HG03520 (cell line): Measurements from ENCODE around the gene PDE11A.

Experiments
- ATAC-seq: cut with Tn5 transposase; IDR thresholded peaks from one replicate; pipeline ENCODE4 v1.9.1; 2021; ENCODE audit warnings: mild to moderate bottlenecking, moderate library complexity; ENCODE audit not compliant: unreplicated experiment

Gene PDE11A

GRCh38 chr2:177708660-177709444, 363.7 kb downstream of the PDE11A start:
- no peak for ATAC-seq

- no peak for ATAC-seq
Observed at GRCh38 chr2:177708106-177708505, 364.5 kb downstream of the PDE11A start.

GRCh38 chr2:177705511-177706173, 366.9 kb downstream of the PDE11A start:
- ATAC-seq, result no peak

GRCh38 chr2:177703159-177703558, 369.4 kb downstream of the PDE11A start:
- ATAC-seq, result no peak

GRCh38 chr2:177698281-177698680, 374.3 kb downstream of the PDE11A start:
- ATAC-seq, result no peak

DNA sequence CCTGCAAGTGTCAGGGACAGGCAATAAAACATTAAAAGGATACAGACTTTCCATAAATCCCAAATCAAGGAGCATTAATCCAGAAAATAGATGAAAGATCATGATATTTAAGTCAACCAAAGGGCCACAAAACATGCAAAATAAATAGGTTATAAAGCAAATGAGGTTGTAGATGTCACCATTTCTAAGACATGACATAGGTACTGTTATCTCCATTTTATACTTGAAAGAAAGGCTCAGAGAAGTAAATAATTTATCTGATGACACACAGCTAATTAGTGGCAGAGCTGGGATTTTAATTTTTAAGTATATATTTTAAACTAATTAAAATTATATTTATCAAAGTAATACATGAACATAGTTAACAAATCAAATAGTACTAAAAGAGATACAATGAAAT, 378.2 kb downstream of the PDE11A start:
- ATAC-seq, result no peak

DNA sequence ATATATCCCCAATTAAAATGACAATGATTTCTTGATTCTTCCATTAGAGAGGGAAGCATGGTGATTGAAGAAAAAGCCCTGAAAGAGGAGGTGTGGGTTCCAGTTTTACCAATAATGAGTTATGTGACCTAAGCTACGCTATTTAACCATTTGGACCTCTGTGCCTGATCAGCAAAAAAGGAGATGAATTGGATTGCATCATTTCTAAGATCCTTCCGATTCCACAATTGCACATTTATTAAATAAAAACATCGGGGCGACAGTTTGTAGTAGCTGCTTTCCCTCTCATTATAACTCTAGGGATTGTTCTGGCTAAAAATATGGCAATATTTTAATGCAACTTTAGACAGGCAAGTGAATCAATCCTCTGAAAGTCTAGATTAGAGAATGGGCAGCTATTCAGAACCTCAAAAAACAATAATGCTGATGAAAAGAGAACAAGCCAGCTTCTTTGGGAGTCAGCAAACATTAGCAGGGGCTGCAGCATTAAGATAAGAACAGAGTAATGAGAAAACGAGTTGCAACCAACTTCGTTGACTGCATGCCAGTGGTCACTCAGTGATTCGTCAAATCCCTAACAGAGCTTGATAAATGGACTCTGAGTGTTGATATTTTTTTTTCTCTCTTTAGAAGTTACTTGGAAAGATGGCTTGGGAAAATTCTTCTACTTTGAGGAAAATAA, 378.8 kb downstream of the PDE11A start:
- no peak for ATAC-seq

DNA sequence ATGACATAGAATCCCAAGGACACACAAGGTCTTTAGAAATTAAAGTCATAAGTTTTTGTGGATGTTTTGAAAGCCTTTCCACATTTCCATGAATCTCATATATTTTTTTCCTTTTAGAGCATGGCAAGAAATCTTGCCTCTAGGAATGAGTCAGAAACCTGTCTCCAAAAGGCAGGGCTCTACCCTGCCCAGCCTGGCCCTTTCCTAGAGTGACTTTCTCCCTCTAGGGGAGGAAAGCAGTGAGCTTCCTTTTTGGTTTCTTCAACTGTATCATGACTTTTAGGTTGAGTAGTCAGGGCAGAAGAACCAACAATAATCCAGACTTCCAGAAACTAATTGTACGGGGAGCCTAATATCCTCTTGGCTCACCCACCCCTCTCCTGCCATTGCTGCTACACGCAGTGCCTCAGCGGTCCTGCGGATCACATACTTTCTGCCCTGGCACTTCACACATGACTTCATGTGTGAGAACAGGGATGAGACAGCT, 379.8 kb downstream of the PDE11A start:
- ATAC-seq, result no peak

- no peak for ATAC-seq
Observed at GRCh38 chr2:177692042-177692782, 380.4 kb downstream of the PDE11A start.

DNA sequence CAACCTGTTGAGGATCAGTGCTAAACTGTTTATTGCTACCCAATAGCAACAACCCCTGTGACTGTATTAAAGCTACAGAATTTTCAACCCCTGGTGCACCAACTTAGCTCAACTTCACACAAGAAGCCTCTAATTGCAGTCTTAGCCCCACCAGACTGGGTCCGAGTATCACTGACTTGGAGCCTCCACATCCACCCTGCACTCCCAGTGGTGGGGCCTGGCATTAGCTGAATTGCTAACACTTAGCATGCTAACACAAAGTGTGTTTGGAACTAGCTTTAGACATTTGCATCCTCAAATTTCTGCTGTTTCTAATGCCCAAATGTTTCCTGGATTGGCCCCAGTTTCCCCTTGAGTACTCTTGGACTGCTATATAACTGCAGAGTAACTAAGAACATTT, 381.4 kb downstream of the PDE11A start:
- no peak for ATAC-seq

GRCh38 chr2:177689623-177690022, 383.0 kb downstream of the PDE11A start:
- ATAC-seq, result no peak

DNA sequence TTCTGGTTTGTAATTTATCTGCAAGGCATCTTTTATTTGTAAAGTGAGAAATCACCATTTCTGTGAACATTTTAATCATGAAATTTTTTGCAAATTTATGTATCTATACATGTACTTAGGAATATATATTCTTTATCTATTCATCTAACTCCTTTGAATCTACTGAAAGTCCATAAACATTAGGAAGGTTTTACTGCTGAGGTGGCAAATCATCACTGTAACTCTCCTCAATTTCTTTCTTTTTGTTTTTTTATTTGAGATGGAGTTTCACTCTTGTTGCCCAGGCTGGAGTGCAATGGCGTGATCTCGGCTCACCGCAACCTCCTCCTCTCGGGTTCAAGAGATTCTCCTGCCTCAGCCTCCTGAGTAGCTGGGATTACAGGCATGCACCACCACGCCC, 383.7 kb downstream of the PDE11A start:
- no peak for ATAC-seq

- ATAC-seq, result no peak
Observed at GRCh38 chr2:177683661-177684069, 388.9 kb downstream of the PDE11A start.

DNA sequence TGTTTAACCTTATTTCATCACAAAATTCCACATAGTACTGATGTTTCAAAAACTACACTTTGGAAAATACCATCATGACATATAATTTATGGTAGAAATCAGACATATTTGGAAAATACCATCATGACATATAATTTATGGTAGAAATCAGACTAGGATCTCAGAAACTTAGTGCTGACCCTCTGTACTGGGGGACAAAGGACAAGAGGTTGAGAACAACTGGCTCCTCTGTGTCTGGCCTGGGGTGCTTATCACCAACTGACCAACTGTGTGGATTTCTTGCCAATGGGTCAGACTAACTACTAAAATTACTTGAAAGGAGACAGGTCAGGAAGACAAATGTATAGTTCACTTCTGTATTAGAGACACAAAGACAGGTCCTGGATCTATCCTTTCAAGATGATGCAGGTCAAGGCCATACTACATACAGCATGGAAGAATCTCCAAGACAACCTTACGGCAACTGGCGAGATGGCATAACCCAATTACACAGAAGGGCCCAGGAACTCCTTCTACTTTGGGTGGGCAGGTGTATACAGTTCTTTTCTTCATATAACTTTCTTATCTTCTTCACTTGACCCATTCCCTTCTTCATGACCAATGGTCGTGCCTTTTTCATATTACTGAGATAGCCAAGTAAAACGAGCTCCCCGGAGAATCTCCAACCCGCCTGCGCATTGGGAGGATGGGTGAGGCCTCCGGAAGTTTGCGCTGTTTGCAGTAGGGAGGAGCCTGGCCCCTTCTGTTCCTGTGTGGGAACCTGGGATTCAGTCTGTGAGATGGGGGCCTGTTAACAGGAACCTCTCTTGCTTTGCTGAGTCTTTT, 389.5 kb downstream of the PDE11A start:
- no peak for ATAC-seq

- no peak for ATAC-seq
Observed at GRCh38 chr2:177682006-177682405, 390.6 kb downstream of the PDE11A start.

DNA sequence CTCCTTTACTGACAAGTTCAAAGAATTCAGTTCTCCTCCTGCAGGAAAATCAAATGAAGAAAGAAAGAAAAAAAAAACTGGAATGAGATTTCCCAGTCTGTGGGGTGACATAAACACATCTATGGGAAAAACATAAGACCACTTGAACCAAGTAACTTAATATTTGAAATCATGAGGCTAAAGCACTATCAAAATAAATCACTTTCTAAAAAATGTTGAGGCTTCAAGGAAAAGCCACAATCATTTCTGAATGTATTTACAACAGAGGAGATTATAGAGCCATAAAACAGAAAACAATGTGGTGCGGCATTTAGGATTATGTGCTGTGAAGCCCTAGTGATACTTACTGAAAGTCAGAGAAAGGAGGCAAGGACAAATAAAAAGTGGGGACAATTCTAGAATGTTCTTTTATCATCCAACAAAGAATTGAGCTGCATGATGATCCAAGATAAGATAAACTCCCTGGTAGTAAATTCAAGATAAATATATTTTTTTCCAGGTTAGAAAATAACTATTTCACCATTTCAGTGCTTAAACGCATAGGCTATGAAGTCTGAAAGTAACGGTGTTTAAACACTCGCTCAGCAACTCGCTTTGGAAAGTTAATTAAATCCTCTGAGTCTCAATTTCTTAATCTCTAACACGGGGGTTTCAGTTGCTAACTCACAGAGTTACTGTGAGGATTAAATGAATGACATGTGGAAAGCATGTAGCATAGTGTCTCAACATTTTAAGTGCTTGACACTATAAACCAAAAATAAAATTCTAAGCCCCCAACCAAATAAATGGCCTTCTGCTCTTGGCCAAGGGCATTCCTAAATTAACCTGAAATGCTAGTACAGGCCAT, 391.5 kb downstream of the PDE11A start:
- ATAC-seq, result no peak

GRCh38 chr2:177679611-177680605, 392.7 kb downstream of the PDE11A start:
- ATAC-seq, result no peak

DNA sequence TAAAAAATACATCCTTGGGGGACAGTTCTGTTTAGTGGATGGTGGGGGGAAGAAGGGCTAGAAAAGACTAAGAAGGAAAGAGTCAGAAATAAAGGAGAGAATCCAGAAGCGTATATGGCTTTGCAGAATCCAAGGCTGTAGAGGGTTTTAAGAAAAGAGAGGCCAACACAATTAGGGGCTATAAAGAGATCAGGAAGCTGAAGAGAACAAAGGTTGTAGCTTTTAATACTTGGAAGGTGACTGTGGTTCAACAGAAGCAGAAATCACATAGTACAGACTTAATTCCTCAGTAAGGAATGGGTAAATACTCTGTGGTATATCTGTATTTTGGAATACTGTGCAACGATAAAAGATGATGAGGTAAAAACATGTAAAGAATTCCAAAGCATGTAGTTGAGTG, 393.6 kb downstream of the PDE11A start:
- ATAC-seq, result no peak
